Lower leg skin (tissue), 3 donors: Measurements from ENCODE around the gene SYCE3.

Experiments used
- POLR2A ChIP-seq, 2 donors: fragments of 450-650 bp; IDR thresholded peaks; one replicate each; pipeline ENCODE4 v1.6.1; 2016 to 2017; ENCODE audit warnings: antibody characterized with exemption in 2 of 2, mild to moderate bottlenecking in 1 of 2, moderate library complexity in 1 of 2
- TF ChIP-seq, protein P1 (sequence below), 3 donors: fragments of 450-650 bp; IDR thresholded peaks; one replicate each; pipeline ENCODE4 v1.5.1; 2016; ENCODE audit warnings: antibody characterized with exemption in 3 of 3, mild to moderate bottlenecking in 3 of 3, moderate library complexity in 2 of 3

DNA sequence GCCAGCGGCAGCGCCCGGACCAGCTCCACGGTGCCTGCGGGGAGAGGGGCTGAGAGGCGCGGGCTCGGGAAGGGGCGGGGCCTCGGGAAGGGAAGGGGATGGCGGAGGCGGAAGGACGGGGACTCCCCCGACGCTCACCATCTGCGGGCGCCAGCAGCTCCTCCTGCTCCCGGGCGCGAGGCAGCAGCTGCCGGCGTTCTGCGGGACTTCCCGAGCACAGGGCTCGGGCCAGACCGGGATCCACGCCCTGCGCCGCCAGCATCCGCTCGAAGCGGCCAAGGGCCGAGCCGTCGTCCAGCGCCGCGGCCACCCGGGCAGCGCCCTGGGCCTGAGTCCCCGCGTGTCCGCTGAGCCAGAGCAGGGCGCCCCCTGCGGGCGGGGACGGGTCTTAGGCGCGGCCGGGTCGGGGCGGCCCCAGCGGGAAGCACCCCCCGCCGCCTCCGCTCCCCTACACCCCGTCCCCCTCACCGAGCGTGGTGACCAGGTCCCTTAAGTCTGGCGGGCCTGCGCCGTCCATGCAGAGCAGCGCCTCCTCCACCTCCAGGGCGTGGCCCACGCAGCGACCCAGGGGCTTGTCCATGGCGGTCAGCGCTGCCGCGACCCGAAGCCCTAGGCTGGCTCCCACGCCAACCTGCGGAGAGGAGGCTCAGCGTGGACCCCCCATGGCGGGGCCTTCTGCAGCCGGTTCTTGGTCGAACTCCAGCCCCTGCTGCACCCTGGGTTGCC lies 36.4 kb downstream of the SYCE3 start:
- no peak for TF ChIP-seq POLR2A (IDR thresholded peaks at IDR 0.05)
- TF ChIP-seq, protein P1, sequence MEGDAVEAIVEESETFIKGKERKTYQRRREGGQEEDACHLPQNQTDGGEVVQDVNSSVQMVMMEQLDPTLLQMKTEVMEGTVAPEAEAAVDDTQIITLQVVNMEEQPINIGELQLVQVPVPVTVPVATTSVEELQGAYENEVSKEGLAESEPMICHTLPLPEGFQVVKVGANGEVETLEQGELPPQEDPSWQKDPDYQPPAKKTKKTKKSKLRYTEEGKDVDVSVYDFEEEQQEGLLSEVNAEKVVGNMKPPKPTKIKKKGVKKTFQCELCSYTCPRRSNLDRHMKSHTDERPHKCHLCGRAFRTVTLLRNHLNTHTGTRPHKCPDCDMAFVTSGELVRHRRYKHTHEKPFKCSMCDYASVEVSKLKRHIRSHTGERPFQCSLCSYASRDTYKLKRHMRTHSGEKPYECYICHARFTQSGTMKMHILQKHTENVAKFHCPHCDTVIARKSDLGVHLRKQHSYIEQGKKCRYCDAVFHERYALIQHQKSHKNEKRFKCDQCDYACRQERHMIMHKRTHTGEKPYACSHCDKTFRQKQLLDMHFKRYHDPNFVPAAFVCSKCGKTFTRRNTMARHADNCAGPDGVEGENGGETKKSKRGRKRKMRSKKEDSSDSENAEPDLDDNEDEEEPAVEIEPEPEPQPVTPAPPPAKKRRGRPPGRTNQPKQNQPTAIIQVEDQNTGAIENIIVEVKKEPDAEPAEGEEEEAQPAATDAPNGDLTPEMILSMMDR (IDR thresholded peaks at IDR 0.05) = no peak
